ENCODE data around the gene ZNF750.

DNA sequence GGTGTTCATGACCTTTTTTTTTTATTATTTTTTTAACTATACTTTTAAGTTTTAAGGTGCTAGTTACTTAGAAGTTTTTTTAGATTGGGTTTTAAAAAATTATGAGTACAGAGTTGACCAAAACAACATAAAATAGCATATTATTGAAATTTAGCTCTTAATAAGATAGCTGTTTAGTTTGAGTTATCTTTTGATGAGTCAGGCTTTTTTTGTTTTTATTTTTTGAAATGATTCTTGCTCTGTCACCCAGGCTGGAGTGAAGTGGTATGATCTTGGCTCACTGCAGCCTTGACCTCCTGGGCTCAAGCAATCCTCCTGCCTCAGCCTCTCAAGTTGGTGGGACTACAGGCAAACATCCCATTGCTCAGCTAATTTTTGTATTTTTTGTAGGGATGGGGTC, 13.6 kb downstream of the ZNF750 start:
- TF ChIP-seq, protein P1, sequence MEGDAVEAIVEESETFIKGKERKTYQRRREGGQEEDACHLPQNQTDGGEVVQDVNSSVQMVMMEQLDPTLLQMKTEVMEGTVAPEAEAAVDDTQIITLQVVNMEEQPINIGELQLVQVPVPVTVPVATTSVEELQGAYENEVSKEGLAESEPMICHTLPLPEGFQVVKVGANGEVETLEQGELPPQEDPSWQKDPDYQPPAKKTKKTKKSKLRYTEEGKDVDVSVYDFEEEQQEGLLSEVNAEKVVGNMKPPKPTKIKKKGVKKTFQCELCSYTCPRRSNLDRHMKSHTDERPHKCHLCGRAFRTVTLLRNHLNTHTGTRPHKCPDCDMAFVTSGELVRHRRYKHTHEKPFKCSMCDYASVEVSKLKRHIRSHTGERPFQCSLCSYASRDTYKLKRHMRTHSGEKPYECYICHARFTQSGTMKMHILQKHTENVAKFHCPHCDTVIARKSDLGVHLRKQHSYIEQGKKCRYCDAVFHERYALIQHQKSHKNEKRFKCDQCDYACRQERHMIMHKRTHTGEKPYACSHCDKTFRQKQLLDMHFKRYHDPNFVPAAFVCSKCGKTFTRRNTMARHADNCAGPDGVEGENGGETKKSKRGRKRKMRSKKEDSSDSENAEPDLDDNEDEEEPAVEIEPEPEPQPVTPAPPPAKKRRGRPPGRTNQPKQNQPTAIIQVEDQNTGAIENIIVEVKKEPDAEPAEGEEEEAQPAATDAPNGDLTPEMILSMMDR (conservative IDR thresholded peaks at IDR 0.05): no peak
- TF ChIP-seq EZH2 (IDR thresholded peaks at IDR 0.05; ENCODE audit: low read depth): no peak
